Liver (tissue), 9 donors: ENCODE measurements around the gene NINJ2. TPM values are rescaled to one million over a fixed set of nuclear protein-coding genes. Genes with fewer than 3 reads are reported as not detected.

Experiments
- DNase-seq: peaks from one replicate; pipeline ENCODE4 v3.0.0-alpha.2; 2017; ENCODE audit warnings: low spot score
- H3K27ac ChIP-seq, 2 donors: one replicate each; pipeline ENCODE4 v1.7.0; 2013; ENCODE audit warnings: inconsistent platforms in 2 of 2, low read length in 2 of 2, control low read depth in 1 of 2, low read depth in 1 of 2, mild to moderate bottlenecking in 1 of 2
- H3K27me3 ChIP-seq, 4 donors: one replicate each; pipeline versions ENCODE4 v1.6.1 to v1.7.0; 2013; ENCODE audit warnings: low read length in 3 of 4, inconsistent platforms in 1 of 4, mild to moderate bottlenecking in 1 of 4, moderate library complexity in 1 of 4; ENCODE audit not compliant: control insufficient read depth in 4 of 4, insufficient read depth in 4 of 4
- H3K36me3 ChIP-seq, 4 donors: one replicate each; pipeline versions ENCODE4 v1.6.1 to v1.7.0; 2013; ENCODE audit warnings: low read length in 3 of 4, mild to moderate bottlenecking in 3 of 4, low read depth in 1 of 4, moderate library complexity in 1 of 4; ENCODE audit not compliant: control insufficient read depth in 4 of 4, insufficient read depth in 3 of 4
- H3K4me1 ChIP-seq, 4 donors: one replicate each; pipeline versions ENCODE4 v1.6.1 to v1.7.0; 2013; ENCODE audit warnings: low read length in 3 of 4, mild to moderate bottlenecking in 3 of 4, moderate library complexity in 1 of 4; ENCODE audit not compliant: control insufficient read depth in 4 of 4, insufficient read depth in 4 of 4
- H3K4me3 ChIP-seq, 3 donors: one replicate each; pipeline versions ENCODE4 v1.6.1 to v1.7.0; 2013; ENCODE audit warnings: low read length in 3 of 3, control low read depth in 1 of 3, low read depth in 1 of 3, mild to moderate bottlenecking in 1 of 3
- H3K9ac ChIP-seq, 2 donors: one replicate each; pipeline ENCODE4 v1.7.0; 2013; ENCODE audit warnings: low read length in 2 of 2, mild to moderate bottlenecking in 2 of 2, moderate library complexity in 2 of 2, control low read depth in 1 of 2, low read depth in 1 of 2
- H3K9me3 ChIP-seq, 4 donors: one replicate each; pipeline versions ENCODE4 v1.6.1 to v1.7.0; 2013; ENCODE audit warnings: low read length in 3 of 4; ENCODE audit not compliant: control insufficient read depth in 4 of 4
- ATF3 ChIP-seq: IDR thresholded peaks from 2 replicates; pipeline ENCODE4 v1.6.1; 2016; ENCODE audit warnings: antibody characterized with exemption
- CTCF ChIP-seq: fragments of 150-350 bp; IDR thresholded peaks from 2 replicates; pipeline ENCODE4 v1.5.1; 2017; ENCODE audit warnings: improper control_type of control experiment, low read depth, low read length; ENCODE audit not compliant: missing input control
- EGR1 ChIP-seq, 2 donors: IDR thresholded peaks; 2 replicates each; pipeline ENCODE4 v1.6.1; 2016 to 2018; ENCODE audit warnings: antibody characterized with exemption in 2 of 2, low read depth in 2 of 2
- GABPA ChIP-seq, 2 donors: IDR thresholded peaks in 1 of 2; conservative IDR thresholded peaks in 1 of 2; 2 replicates each; pipeline ENCODE4 v1.6.1; 2016; ENCODE audit warnings: antibody characterized with exemption in 2 of 2, mild to moderate bottlenecking in 1 of 2, moderate library complexity in 1 of 2
- HNF4A ChIP-seq, 2 donors: conservative IDR thresholded peaks; 2 replicates each; pipeline ENCODE4 v1.6.1; 2016; ENCODE audit warnings: antibody characterized with exemption in 2 of 2, mild to moderate bottlenecking in 2 of 2
- HNF4G ChIP-seq: IDR thresholded peaks from 2 replicates; pipeline ENCODE4 v1.6.1; 2016; ENCODE audit warnings: antibody characterized with exemption
- JUND ChIP-seq, 2 donors: IDR thresholded peaks; 2 replicates each; pipeline ENCODE4 v1.6.1; 2016; ENCODE audit warnings: antibody characterized with exemption in 2 of 2
- MAX ChIP-seq: IDR thresholded peaks from 2 replicates; pipeline ENCODE4 v1.6.1; 2016; ENCODE audit warnings: antibody characterized with exemption
- NR2F2 ChIP-seq: IDR thresholded peaks from 2 replicates; pipeline ENCODE4 v1.6.1; 2016; ENCODE audit warnings: antibody characterized with exemption
- RAD21 ChIP-seq, 2 donors: IDR thresholded peaks; 2 replicates each; pipeline ENCODE4 v1.6.1; 2016; ENCODE audit warnings: antibody characterized with exemption in 2 of 2, mild to moderate bottlenecking in 2 of 2
- REST ChIP-seq: IDR thresholded peaks from 2 replicates; pipeline ENCODE4 v1.6.1; 2016; ENCODE audit warnings: antibody characterized with exemption, mild to moderate bottlenecking
- RXRA ChIP-seq, 2 donors: IDR thresholded peaks; 2 replicates each; pipeline ENCODE4 v1.6.1; 2017 to 2018; ENCODE audit warnings: antibody characterized with exemption in 2 of 2, mild to moderate bottlenecking in 1 of 2
- SP1 ChIP-seq: IDR thresholded peaks from 2 replicates; pipeline ENCODE4 v1.6.1; 2018; ENCODE audit warnings: antibody characterized with exemption, mild to moderate bottlenecking
- TAF1 ChIP-seq: conservative IDR thresholded peaks from 2 replicates; pipeline ENCODE4 v1.6.1; 2016; ENCODE audit warnings: antibody characterized with exemption, mild to moderate bottlenecking
- YY1 ChIP-seq: IDR thresholded peaks from 2 replicates; pipeline ENCODE4 v1.6.1; 2016; ENCODE audit warnings: antibody characterized with exemption, mild to moderate bottlenecking
- WGBS: extraction: QIAGEN DNeasy Blood & Tissue Kit; methylation state at CpG from one replicate; pipeline ENCODE4 v1.1.7; 2013; 5-methylcytosine and 5-hydroxymethylcytosine counted together
- polyA plus RNA-seq, 2 donors: library from polyadenylated mRNA; stranded (reverse) in 1 of 2; unstranded in 1 of 2; fragments of 200-250 nt in 1 of 2; fragments of >200 nt in 1 of 2; fragmentation: Nextera tagmentation in 1 of 2; extraction: Ambion mirVana in 1 of 2; gene quantifications; one replicate each; pipeline versions ENCODE4 v1.2.1 to v1.2.3, GENCODE V29; 2013 to 2015
- total RNA-seq, 2 donors: library from RNA; depleted of rRNA; stranded (reverse); fragments of >200 nt; gene quantifications; one replicate each; pipeline ENCODE4 v1.2.3, GENCODE V29; 2014
- donor health status: healthy.
- donor health status: healthy.
- donor health status: healthy.
- donor health status: healthy.
- donor health status: healthy.

The NINJ2 gene
- total and polyA plus RNA-seq, 4 donors, result 6.7 to 16.5 (median 15.4) TPM

GRCh38 chr12:659090-659683 lies 4.1 kb downstream of the NINJ2 start:
- no peak for TF ChIP-seq JUND (IDR thresholded peaks at IDR 0.05)
- TF ChIP-seq RXRA (IDR thresholded peaks at IDR 0.05), result no peak
- TF ChIP-seq GABPA (IDR thresholded peaks at IDR 0.05 in 1 of 2, conservative IDR thresholded peaks at IDR 0.05 in 1 of 2), result no peak
- no peak for TF ChIP-seq SP1
- no peak for TF ChIP-seq TAF1
- Histone ChIP-seq H3K4me3 (no peak overlapping the region), H3K27ac (no peak overlapping the region), H3K9me3 (no peaks in the 10 kb centered on the region), H3K36me3 (no peaks in the 10 kb centered on the region), H3K4me1 (peaks cover 4 to 14% (median 6%) of the 10 kb centered on the region in 4 donors), H3K27me3 (no peaks in the 10 kb centered on the region), H3K9ac (no peak overlapping the region)
- DNase-seq, result no peak
- 93% methylated on average over 5 of the region's 5 CpGs for WGBS

GRCh38 chr12:650983-651382 lies 12.3 kb downstream of the NINJ2 start:
- Histone ChIP-seq H3K27me3 (no peaks in the 10 kb centered on the region), H3K9me3 (no peaks in the 10 kb centered on the region), H3K4me1 (peaks cover 8 to 27% (median 18%) of the 10 kb centered on the region in 4 donors), H3K27ac (no peak overlapping the region), H3K4me3 (no peak overlapping the region), H3K36me3 (no peaks in the 10 kb centered on the region), H3K9ac (no peak overlapping the region)
- peak in 1 of 2 donors; percentile 35 for TF ChIP-seq HNF4A (conservative IDR thresholded peaks at IDR 0.05)
- no peak for TF ChIP-seq NR2F2
- TF ChIP-seq RXRA (IDR thresholded peaks at IDR 0.05), result peak; percentile 25 to 73
- TF ChIP-seq TAF1, result no peak
- TF ChIP-seq RAD21 (IDR thresholded peaks at IDR 0.05), result peak; percentile 75 to 82
- TF ChIP-seq CTCF, result peak; percentile 21
- no peak for TF ChIP-seq SP1
- DNase-seq, result no peak
- 56% methylated on average over 3 of the region's 3 CpGs for WGBS

GRCh38 chr12:647385-648085 lies 15.7 kb downstream of the NINJ2 start:
- Histone ChIP-seq H3K9me3 (no peaks in the 10 kb centered on the region), H3K27ac (peak overlapping the region; percentile 85 to 86), H3K4me3 (no peak overlapping the region), H3K9ac (no peak overlapping the region), H3K36me3 (no peaks in the 10 kb centered on the region), H3K27me3 (no peaks in the 10 kb centered on the region), H3K4me1 (peaks cover 22 to 58% (median 44%) of the 10 kb centered on the region in 4 donors)
- TF ChIP-seq RXRA (IDR thresholded peaks at IDR 0.05) (no peak), TAF1 (no peak), ATF3 (no peak), EGR1 (IDR thresholded peaks at IDR 0.05; ENCODE audit: low read depth in 2 of 2) (no peak), RAD21 (IDR thresholded peaks at IDR 0.05) (no peak), HNF4G (no peak), REST (no peak), YY1 (no peak), SP1 (no peak), MAX (no peak), CTCF (no peak)
- WGBS, result 84% methylated on average over 7 of the region's 7 CpGs
- no peak for DNase-seq
